ENCODE data around the gene GTPBP4. TPM values are rescaled to one million over a fixed set of nuclear protein-coding genes. Genes with fewer than 3 reads are reported as not detected.
"Not testable (repeated sequence)": the region's sequence is repeated elsewhere in the genome, so short reads cannot be mapped to it uniquely, and the experiment has no call there.

Gene GTPBP4
- total RNA-seq, 1 experiment from 2014 or later = 156 TPM

DNA sequence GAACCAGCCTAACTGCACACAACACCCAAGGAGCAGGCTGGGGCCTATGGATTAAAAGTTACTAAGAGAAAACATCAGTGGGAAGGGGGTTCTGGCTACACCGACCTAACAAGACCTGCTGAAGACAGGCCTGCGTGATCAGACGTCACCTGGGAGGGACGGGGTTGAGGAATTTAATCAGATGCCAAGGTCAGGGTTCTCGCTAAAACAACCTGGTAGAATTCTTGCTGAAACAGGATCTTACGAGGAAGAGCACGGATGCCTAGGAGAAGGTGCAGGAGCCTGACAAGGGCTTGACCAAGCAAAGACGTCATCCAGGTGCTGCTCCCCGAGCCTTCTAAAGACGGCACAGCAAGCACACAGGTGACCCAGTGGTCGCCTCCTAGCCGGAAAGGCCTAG is 35.9 kb downstream of the GTPBP4 start:
- no peak for DNase-seq (ENCODE audit: low spot score)

DNA sequence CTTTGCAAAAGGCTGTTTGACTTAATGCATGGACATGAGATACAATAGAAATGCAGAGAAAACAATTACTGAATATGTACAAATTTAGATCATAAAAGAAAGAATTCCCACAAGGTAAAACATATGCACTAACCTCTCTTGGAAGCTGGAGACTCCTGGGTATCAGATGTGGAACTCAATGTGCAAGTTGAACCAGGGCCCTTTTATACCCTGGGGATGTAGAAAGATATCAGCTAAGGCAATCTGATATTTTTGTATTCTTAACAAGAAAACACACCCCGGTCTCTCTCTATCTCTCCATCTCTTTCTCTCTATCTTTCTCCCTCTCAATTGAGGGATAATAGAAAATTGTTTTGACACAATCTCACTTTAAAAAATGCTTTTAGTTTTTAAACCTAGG is 37.4 kb downstream of the GTPBP4 start, which contains the start of gene IDI2:
Gene IDI2, minus strand, starts transcription at position 177 of the 400 bp plus-strand sequence. CDS start 1,136 bp downstream, outside the sequence.
- no peak for DNase-seq (ENCODE audit: low spot score)

DNA sequence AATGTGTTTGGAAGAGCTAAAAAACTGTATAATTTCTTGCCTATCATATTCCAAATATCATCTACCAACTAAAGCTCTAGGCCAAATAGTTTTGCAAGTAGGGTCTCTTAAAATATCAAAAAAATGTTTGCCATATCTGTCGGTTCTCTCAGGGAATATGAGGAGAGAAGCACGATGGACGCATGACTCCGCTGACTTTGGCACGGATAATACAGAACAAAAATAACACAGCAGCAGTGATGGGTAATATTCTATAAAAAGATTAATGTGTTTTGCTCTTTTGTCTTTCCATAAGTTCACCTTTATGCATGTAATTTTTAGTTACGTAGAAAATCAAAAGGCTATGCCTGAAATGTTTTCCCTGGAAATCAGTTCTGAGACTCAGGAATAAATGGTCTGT is 38.3 kb downstream of the GTPBP4 start:
- DNase-seq (ENCODE audit: low spot score) = no peak

DNA sequence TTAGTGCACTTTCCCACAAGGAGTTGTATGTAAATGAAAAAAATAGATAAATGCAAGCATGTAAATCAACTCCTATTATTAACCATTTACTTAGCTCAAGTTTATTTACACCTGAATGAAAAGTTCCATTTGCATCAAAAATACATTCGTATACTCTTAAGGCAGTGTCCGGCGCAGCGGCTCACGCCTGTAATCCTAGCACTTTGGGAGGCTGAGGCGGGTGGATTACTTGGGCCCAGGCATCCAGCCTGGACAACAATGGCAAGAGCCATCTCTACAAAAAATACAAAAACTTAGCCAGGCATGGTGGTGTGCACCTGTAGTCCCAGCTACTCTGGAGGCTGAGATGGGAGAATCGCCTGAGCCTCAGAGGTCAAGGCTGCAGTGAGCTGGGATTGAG is 41.6 kb downstream of the GTPBP4 start:
- no peak for DNase-seq (ENCODE audit: low spot score)

DNA sequence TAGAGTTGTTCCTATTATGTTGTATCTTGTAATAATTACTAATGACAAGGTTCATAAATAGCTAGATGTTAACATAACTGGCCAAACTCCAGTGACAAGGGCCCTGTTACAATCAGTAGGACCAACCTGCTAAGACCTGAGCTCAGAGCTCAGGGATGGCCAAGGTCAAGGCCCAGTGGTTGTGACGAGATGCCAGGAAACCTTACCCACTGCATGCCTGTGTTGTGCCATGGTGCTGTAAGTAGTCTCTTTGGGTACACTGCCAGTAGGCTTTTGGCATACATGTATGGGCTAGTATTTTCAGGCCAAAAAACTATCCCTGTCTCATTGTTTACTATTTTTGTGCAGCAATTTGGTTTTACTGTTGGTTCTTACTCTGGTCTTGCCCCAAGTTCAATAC is 45.4 kb downstream of the GTPBP4 start:
- no peak for DNase-seq (ENCODE audit: low spot score)

DNA sequence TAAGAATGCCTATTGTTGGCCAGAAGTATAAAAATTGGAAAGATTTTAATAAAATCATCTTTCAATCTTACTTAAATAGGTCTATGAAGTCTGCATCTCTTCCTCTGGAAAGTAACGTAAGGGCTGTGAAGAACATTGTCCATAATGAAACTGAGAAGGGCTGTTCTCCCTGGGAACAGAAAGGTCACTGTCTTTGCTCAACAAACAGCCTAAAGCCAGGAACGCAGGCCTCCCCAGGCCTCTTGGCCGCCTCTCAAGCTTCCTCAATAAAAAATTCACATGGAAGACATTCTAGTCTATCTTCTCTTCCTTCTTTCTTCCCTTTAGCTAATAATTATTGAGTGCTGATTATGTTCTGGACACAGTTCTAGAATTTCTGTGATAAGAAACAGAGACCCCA is 46.5 kb downstream of the GTPBP4 start:
- no peak for DNase-seq (ENCODE audit: low spot score)

DNA sequence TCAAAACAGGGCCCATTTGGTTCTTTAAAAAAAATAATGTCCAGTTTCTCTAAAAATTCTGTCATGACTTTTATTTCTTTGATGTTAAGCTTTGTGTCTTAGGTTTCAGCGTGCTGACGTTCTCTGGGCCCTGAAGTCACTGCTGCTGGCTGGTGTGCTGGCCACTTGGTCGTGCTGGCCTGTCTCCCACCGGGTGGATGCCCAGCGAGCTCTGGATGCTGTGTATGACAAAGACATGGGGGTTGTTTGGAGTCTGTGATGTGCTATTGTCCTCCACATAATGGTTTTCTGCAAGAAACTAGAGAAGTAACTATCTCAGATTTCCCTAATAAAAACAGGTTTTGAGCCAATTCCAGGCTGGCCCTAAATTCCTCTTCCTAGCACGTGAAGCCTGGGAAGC is 47.0 kb downstream of the GTPBP4 start:
- DNase-seq (ENCODE audit: low spot score) = no peak

DNA sequence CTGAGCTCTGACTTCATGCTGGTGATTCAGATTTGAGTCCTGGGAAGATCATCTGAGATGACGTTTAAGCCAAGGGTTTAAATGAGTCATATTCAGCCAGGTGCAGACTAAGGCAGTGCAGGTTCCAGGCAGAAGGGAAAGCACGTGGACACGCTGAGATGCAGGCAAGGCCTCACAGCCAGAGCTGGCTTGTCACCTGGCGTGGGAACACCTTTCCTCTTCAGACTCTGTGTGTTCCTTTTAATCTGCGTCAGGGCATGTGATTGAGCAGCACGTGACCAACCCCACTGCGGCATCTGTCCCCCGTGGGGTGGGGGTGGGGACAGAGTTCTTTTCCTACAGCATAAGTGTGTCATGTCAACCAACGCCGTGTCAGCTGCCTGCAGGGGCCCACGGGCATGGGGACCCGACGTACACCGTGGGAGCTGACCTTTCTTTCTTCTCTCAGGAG is 48.1 kb downstream of the GTPBP4 start:
- peak; percentile 76 for DNase-seq (ENCODE audit: low spot score)

DNA sequence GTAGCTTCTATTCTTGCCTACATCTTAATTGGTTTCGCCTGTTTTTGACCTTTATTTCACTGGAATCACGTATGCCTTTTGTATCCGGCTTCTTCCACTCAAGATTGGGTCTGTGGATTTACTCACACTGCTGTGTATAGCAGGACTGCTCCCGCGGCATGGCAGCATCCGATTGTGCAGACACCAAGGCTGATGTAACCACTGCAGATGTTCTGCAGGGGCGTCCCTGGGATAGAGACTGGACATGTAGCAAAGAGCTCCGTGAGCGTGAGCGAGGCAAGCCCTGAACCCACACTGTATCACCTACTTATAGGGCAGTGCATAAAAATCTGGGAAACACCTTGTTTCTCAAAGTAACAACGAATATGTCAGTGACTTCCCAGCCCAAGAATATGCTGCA is 48.9 kb downstream of the GTPBP4 start:
- no peak for DNase-seq (ENCODE audit: low spot score)

DNA sequence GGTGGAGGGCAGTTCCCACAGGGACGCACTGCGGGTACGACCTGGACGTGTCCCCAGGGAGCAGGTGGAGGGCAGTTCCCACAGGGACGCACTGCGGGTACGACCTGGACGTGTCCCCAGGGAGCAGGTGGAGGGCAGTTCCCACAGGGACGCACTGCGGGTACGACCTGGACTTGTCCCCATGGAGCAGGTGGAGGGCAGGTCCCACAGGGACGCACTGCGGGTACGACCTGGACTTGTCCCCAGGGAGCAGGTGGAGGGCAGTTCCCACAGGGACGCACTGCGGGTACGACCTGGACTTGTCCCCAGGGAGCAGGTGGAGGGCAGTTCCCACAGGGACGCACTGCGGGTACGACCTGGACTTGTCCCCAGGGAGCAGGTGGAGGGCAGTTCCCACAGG is 50.5 kb downstream of the GTPBP4 start:
- not testable (repeated sequence) for DNase-seq (ENCODE audit: low spot score)

DNA sequence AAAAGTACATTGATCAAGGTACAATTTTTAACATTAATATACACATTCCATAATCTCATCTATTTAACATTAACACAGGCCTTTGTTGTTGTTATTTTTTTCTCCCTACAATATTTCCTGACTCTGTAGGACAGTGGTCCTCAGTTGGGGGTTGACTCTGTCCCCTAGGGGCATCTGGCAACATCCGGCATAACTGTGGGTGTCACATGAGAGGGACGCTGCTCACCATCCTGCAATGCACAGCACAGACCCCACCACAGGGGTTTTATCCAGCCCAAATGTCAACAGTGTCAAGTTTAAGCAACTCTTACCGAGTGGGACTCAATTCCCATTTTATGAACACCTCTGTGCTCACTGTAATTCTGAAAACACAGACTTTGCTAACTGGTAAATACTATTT is 51.9 kb downstream of the GTPBP4 start:
- DNase-seq (ENCODE audit: low spot score) = no peak

DNA sequence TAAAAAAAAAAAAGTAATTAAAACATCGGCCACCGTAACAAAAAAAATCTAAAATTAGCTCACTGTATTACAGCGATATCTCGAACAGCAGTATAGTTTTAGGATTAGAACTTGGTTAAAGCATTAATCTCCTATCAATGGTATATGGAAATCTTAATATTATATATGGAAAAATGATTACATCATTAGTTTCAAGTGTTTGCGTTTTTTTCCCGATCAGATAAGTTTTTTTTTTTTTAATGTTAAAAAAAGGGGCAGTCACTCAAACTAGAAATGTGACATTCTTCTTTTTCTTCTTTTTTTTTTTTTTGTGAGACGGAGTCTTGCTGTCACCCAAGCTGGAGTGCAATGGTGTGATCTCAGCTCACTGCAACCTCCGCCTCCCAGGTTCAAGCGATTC is 53.3 kb downstream of the GTPBP4 start:
- DNase-seq (ENCODE audit: low spot score) = no peak

DNA sequence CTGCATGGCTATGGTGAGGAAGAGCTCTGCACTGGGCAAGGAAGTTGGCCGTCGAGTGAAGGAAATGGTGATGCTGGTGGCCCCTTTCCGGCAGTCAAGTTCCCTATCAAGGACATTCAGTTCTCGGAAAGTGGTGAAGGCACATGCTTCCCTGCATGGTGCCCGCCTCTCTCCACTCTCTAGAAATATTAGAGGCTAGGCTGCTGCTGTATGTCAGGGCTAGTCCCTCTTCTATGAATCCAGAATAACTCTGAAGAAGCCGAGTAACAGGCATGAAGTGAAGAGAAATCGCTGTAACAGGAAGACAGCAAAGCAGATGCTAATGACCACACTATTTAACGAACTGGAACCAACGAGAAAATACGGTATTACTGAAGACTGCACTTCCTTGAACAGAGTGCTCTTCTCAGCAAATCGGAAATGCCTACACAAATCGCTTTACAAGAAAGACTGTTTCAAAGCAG is 55.3 kb downstream of the GTPBP4 start:
- no peak for DNase-seq (ENCODE audit: low spot score)

DNA sequence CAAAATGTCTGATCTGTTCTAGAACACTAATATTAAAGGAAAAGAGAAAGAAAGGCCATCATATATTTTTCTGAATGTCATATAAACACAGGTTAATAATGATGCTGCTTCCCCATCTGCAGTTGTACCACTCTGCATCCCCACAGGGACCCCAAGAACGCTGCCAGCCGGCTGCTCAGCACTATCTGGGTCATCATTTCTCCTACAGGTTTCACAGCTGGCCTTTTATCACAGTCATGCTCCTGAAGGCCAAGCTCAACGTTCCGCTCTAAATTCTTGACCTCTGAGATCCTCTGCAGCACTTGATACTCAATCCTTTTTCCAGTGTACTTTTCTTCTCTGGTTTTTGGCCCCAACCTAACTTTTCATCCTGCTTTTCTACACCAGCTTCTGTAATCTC is 55.9 kb downstream of the GTPBP4 start:
- no peak for DNase-seq (ENCODE audit: low spot score)

DNA sequence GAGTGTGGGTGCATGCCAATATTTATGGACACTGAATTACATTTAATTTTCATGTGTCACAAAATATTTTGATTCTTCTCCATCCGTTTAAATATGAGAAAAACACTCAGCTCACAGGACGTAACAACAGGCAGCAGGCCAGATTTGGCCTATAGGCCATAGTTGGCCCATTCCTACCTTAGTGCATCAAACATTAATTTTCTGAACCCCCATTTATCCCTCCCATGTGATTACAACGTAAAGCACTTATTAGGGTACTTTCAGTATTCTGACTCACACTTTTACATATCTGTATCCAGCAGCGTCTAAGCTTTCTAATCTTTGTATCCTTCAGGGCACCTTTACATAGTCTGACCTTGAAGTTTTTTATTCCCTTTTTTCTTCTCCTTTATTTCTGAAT is 56.7 kb downstream of the GTPBP4 start:
- DNase-seq (ENCODE audit: low spot score) = no peak

DNA sequence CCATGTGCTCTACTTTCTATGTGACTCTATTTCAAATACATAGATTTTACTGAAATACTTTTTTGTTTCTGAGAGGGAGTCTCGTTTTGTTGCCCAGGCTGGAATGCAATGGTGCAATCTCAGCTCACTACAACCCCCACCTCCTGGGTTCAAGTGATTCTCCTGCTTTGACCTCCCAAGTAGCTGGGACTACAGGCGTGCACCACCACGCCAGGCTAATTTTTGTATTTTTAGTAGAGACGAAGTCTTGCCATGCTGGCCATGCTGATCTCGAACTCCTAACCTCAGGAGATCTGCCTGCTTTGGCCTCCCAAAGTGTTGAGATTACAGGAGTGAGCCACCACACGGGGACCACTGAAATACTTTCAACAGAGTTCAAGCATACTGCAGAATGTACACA is 57.2 kb downstream of the GTPBP4 start:
- DNase-seq (ENCODE audit: low spot score) = no peak

DNA sequence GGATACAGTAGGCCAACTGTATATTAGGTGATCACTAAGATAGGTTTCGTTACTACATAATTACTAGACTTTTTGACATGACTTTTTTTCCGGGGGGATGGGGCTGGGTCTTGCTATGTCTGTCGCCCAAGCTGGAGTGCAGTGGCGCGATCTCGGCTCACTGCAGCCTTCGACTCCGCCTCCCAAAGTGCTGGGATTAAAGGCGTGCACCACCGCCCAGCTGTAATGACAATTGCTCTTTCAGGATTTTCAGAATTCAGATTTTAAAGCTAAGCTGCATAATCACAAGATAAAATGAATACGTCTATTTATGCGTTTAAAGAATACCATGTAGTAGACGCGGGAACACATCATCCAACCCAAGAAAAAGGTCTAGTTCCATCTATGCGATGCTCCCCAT is 59.7 kb downstream of the GTPBP4 start:
- peak; percentile 28 for DNase-seq (ENCODE audit: low spot score)

DNA sequence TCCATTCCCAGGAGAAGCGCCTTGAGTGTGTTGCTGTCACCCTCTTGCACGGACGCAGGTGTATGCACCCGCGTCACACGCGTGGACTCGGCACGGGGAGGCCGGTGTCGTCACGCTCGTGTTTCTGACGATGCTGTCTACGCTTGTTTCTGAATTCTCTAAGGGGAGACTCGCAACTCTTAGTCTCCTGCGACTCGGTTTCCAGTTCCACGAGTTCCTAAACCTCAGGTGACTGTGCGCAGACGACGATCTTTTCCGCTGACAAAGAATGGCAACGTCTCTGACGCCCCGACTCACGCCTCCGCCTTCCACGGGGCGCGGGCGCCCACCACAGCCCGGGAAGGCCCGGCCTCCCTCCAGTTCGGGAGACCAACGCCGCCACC is 60.1 kb downstream of the GTPBP4 start:
- peak; percentile 21 for DNase-seq (ENCODE audit: low spot score)

DNA sequence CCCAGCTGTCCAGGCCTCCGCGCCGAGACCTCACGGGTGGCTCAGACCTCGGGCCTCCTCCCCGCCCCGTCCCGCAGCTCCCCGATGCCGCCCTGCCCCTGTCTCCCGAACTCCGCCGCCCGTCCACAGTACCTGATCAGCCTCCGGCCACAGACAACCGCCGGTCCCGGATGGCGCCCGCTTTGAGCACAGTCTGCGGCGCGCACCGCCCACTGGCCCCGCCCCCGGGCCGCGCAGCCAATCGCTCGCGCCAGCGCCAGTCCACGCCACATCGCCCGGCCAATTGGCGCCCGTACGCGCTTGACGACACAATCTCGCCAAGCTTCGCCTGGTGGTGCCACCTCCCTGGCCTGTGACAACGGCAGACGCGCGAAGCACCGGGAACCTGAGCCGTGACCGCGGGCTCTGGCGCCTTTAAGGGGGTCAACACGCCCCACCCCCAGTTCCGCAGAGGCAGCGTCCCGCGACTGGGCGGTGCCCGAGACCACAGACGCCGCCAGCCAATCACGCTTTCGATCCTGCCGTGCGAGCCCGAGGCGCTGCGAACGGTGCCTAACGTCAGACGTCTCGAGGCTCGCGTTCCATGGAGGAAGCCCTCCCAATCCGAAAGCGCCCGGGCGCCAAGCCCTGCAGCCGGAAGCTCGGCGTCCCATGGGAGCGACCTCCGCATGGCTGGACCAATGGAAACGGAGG is 60.6 kb downstream of the GTPBP4 start, which contains the start of gene IDI1:
Gene IDI1, minus strand, starts transcription at position 388 of the 693 bp plus-strand sequence. Its CDS starts 116 bp downstream, at position 272.
- peak; percentile 97 for DNase-seq (ENCODE audit: low spot score)

DNA sequence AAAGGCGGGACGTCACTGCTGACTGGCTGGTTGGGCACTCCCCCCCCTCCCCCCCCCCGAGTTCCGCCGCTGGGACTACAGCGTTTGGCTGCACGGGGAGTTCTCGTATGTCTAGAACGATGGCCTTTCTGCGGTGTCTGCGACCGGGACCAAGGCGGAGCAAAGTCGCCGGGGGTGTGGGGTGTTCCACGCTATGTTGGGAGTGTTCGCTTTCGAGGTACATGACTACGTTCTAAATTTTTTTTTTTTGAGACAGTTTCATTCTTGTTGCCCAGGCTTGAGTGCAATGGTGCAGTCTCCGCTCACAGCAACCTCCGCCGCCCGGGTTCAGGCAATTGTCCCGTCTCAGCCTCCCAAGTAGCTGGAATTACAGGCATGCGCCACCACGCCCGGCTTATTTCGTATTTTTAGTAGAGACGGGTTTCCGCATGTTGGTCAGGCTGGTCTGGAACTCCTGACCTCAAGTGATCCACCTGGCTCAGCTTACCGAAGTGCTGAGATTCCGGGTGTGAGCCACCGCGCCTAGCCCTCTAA is 61.3 kb downstream of the GTPBP4 start:
- no peak for DNase-seq (ENCODE audit: low spot score)

DNA sequence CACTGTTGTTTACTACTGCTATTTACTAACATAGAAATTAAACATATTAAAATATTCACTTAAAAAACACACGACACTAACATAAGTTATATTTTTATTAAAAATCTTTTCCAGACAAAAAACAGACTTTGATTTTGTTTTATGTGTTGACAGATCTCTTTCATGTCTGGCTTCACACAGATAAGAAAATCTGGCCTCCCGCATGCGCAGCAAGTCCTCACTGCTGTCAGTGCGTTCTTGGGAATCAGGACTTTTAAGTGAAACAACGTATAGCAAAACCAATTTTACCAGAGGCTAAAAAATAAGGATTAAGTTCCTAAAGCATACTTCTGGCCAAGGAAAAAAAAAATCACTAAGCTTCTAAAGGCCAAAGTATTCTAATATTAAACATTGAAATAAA is 61.9 kb downstream of the GTPBP4 start:
- no peak for DNase-seq (ENCODE audit: low spot score)

DNA sequence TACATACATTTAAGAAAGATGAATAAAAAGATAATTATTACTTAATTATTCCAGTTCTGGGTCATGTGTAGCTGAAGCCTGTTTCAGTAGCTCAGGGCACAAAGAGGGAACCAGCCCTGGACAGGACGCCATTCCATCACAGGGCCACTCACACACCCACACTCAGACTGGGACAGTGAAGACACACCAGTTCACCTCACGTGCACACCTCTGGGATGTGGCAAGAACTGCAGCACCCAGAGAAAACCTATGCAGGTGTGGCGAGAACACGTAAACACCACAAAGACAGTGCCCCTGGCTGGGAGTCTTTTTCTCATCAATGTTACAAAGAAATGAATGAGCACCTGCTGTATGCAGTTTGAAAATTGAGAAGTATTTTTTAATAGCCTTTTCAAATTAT is 62.3 kb downstream of the GTPBP4 start:
- no peak for DNase-seq (ENCODE audit: low spot score)

DNA sequence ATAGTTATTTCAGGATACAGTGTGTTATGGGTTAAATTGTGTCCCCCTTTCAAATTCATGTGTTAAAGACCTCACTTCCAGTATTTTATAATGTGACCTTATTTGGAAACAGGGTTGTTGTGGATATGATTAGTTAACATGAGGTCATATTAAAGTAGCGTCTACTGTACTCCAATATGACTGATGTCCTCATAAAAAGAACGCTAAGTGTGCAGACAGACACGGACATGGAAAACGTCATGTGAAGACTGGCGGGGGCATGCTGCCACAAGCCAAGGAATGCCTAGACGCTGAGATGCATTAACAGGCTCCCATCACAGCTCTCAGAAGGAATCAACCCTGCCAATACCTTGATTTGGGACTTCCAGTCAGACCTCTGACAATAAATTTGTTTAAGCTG is 66.5 kb downstream of the GTPBP4 start:
- no peak for DNase-seq (ENCODE audit: low spot score)
